SK-N-SH (cell line): Measurements from ENCODE around the gene CCDC24.

ENCODE experiments used
- CTCF ChIP-seq: fragments of 200-600 bp; sonication (generic); IDR thresholded peaks from 2 replicates; pipeline ENCODE4 v1.6.1; 2017; ENCODE audit warnings: antibody characterized with exemption, mild to moderate bottlenecking, moderate library complexity
- MAX ChIP-seq: IDR thresholded peaks from 2 replicates; pipeline ENCODE4 v1.4.0; 2012; ENCODE audit warnings: low read depth
- PBX3 ChIP-seq: IDR thresholded peaks from 2 replicates; pipeline ENCODE4; 2012
- POLR2AphosphoS5 ChIP-seq: IDR thresholded peaks from 2 replicates; pipeline ENCODE4 v1.6.1; 2012; ENCODE audit warnings: low read depth, low read length
- RAD21 ChIP-seq: IDR thresholded peaks from 2 replicates; pipeline ENCODE4 v1.6.1; 2012; ENCODE audit warnings: mild to moderate bottlenecking, low read length
- ZBTB33 ChIP-seq: IDR thresholded peaks from 2 replicates; pipeline ENCODE4 v1.4.0; 2012; ENCODE audit warnings: low read depth, borderline replicate concordance

GRCh38 chr1:44002165-44002564 lies 10.8 kb downstream of the CCDC24 start:
- TF ChIP-seq PBX3 (no peak), CTCF (no peak), RAD21 (no peak), ZBTB33 (no peak), POLR2AphosphoS5 (no peak), MAX (no peak)
